ENCODE measurements around the gene DENND2D.

GRCh38 chr1:111227434-111227833 lies 27.0 kb upstream of the DENND2D start, which contains the start of gene CHI3L2:
- TF ChIP-seq NFIX (CRISPR knock-in tag; IDR thresholded peaks at IDR 0.05; ENCODE audit: low read depth) (no peak), GMEB1 (CRISPR knock-in tag; IDR thresholded peaks at IDR 0.05) (no peak), ZNF143 (CRISPR knock-in tag; IDR thresholded peaks at IDR 0.05) (no peak), SP1 (CRISPR knock-in tag; IDR thresholded peaks at IDR 0.05) (no peak), KLF16 (IDR thresholded peaks at IDR 0.05) (no peak)

All from K562 (cell line).